CD4-positive, alpha-beta memory T cell (primary cell): ENCODE data around the gene COPZ2. TPM values are rescaled to one million over a fixed set of nuclear protein-coding genes. Genes with fewer than 3 reads are reported as not detected.

Experiments used
- CTCF ChIA-PET: fragments of 350-600 bp; sonication (Branson Sonifier 250); formaldehyde crosslinking; loops from one replicate; lab custom pipeline; 2021; ENCODE audit warnings: inconsistent platforms; ENCODE audit not compliant: partially characterized antibody; lab: Charles Lee
- POLR2A ChIA-PET: fragments of 350-600 bp; sonication (Branson Sonifier 250); formaldehyde crosslinking; loops from one replicate; lab custom pipeline; 2021; ENCODE audit not compliant: partially characterized antibody; lab: Charles Lee
- DNase-seq, 5 donors: peaks; one replicate each; pipeline versions ENCODE4 v3.0.0 to v3.0.0-alpha.2; 2020 to 2022; ENCODE audit warnings: mixed read lengths in 1 of 5
- H3K27ac ChIP-seq: one replicate; pipeline ENCODE4 v1.7.0; 2013; ENCODE audit warnings: low read depth, low read length
- H3K27me3 ChIP-seq: 2 replicates; pipeline ENCODE4 v1.7.0; 2013; ENCODE audit warnings: mild to moderate bottlenecking, low read length, moderate library complexity; ENCODE audit not compliant: insufficient read depth
- H3K36me3 ChIP-seq: 2 replicates; pipeline ENCODE4 v1.7.0; 2013; ENCODE audit warnings: mild to moderate bottlenecking, low read length, moderate library complexity; ENCODE audit not compliant: insufficient read depth
- H3K4me1 ChIP-seq: 2 replicates; pipeline ENCODE4 v1.7.0; 2013; ENCODE audit warnings: mild to moderate bottlenecking, low read length, moderate library complexity; ENCODE audit not compliant: insufficient read depth
- H3K4me3 ChIP-seq, 2 donors: one replicate each; pipeline ENCODE4 v1.7.0; 2013; ENCODE audit warnings: low read length in 2 of 2, mild to moderate bottlenecking in 1 of 2
- H3K9me3 ChIP-seq, 2 donors: one replicate each; pipeline ENCODE4 v1.7.0; 2013; ENCODE audit warnings: low read length in 2 of 2, control low read depth in 1 of 2; ENCODE audit not compliant: control insufficient read depth in 1 of 2
- H3K27ac Mint-ChIP-seq, 7 donors: one replicate each; pipeline ENCODE4 v1.8.0; 2020 to 2021; ENCODE audit warnings: mixed read lengths in 7 of 7, mild to moderate bottlenecking in 6 of 7, inconsistent platforms in 3 of 7, moderate library complexity in 3 of 7
- H3K27me3 Mint-ChIP-seq, 2 donors: one replicate each; pipeline ENCODE4 v1.8.0; 2020 to 2021; ENCODE audit warnings: mixed read lengths in 2 of 2
- H3K36me3 Mint-ChIP-seq, 2 donors: one replicate each; pipeline ENCODE4 v1.8.0; 2020 to 2021; ENCODE audit warnings: mixed read lengths in 2 of 2, inconsistent platforms in 1 of 2, mild to moderate bottlenecking in 1 of 2
- H3K4me1 Mint-ChIP-seq, 4 donors: one replicate each; pipeline ENCODE4 v1.8.0; 2020 to 2021; ENCODE audit warnings: mixed read lengths in 4 of 4, mild to moderate bottlenecking in 1 of 4
- H3K4me3 Mint-ChIP-seq, 8 donors: one replicate each; pipeline ENCODE4 v1.8.0; 2020 to 2021; ENCODE audit warnings: mixed read lengths in 8 of 8, mild to moderate bottlenecking in 7 of 8, moderate library complexity in 6 of 8, inconsistent platforms in 3 of 8
- H3K9me3 Mint-ChIP-seq, 8 donors: one replicate each; pipeline ENCODE4 v1.8.0; 2020 to 2021; ENCODE audit warnings: mixed read lengths in 8 of 8, mild to moderate bottlenecking in 5 of 8, inconsistent platforms in 3 of 8, moderate library complexity in 1 of 8
- intact Hi-C: fragments of 100-400 bp; cut with micrococcal nuclease; formaldehyde crosslinking; loops from one replicate; pipeline ENCODE4 v1.15.1; 2023
- polyA plus RNA-seq, 2 donors: library from polyadenylated mRNA; unstranded; fragments of 300-500 nt; fragmentation: Illumina TruSeq; gene quantifications; one replicate each; pipeline ENCODE4 v1.2.3, GENCODE V29; 2021
- total RNA-seq, 2 experiments: library from RNA; stranded (reverse); gene quantifications; one replicate each; pipeline ENCODE4 v1.2.3, GENCODE V29; 2021

Gene COPZ2
- total and polyA plus RNA-seq, 4 experiments from 2014 or later: 1.6 to 2.0 (median 1.9) TPM

GRCh38 chr17:48052956-48053757 lies 15.6 kb upstream of the COPZ2 start:
- H3K36me3 Mint-ChIP-seq: peaks cover 33 to 65% of the 10 kb centered on the region in 2 donors

GRCh38 chr17:48051706-48052486 lies 14.3 kb upstream of the COPZ2 start:
- H3K4me3 ChIP-seq: no peak overlapping the region
- H3K4me1 ChIP-seq: peaks cover 61% of the 10 kb centered on the region
- H3K27me3 ChIP-seq: no peaks in the 10 kb centered on the region
- H3K36me3 ChIP-seq: peaks cover 54% of the 10 kb centered on the region
- H3K27me3 Mint-ChIP-seq: no peaks in the 10 kb centered on the region
- intact Hi-C loops: no loop called here
- ChIA-PET POLR2A (no interaction called here), CTCF (interaction anchor here (0.6 to 1.6 kb wide), 3 partner anchors 15 to 27 kb away, joined by 3 to 4 read pairs (median 3); no protein-coding TSS in a partner anchor)
- H3K27ac ChIP-seq: peak overlapping the region; percentile 0
- peaks cover 36 to 82% (median 56%) of the 10 kb centered on the region in 4 donors for H3K4me1 Mint-ChIP-seq
- peak overlapping the region; percentile 39 to 78 (median 61) for H3K27ac Mint-ChIP-seq
- H3K4me3 Mint-ChIP-seq: peak overlapping the region in 2 of 8 donors; percentile 25 to 31
- no peak for DNase-seq
- peaks cover 33 to 59% of the 10 kb centered on the region in 2 donors for H3K36me3 Mint-ChIP-seq
- no peaks in the 10 kb centered on the region for H3K9me3 ChIP-seq
- H3K9me3 Mint-ChIP-seq: peaks cover 0 to 2% (median 0%) of the 10 kb centered on the region in 8 donors

More at GRCh38 chr17:48052956-48053757, 15.6 kb upstream of the COPZ2 start:
- ChIA-PET CTCF (interaction anchor here (1.6 to 1.8 kb wide), 2 partner anchors 17 to 28 kb away, joined by 3 to 4 read pairs; no protein-coding TSS in a partner anchor), POLR2A (no interaction called here)
- intact Hi-C loops: no loop called here
- no peaks in the 10 kb centered on the region for H3K27me3 ChIP-seq
- H3K36me3 ChIP-seq: peaks cover 67% of the 10 kb centered on the region
- no peak overlapping the region for H3K27ac ChIP-seq
- peaks cover 36 to 71% (median 49%) of the 10 kb centered on the region in 4 donors for H3K4me1 Mint-ChIP-seq
- peak overlapping the region in 1 of 8 donors; percentile 29 for H3K4me3 Mint-ChIP-seq
- peak overlapping the region in 6 of 7 donors; percentile 11 to 80 (median 50) for H3K27ac Mint-ChIP-seq
- H3K4me1 ChIP-seq: peaks cover 55% of the 10 kb centered on the region
- H3K9me3 ChIP-seq: no peaks in the 10 kb centered on the region
- no peak overlapping the region for H3K4me3 ChIP-seq
- no peaks in the 10 kb centered on the region for H3K27me3 Mint-ChIP-seq
- DNase-seq: no peak
- H3K9me3 Mint-ChIP-seq: no peaks in the 10 kb centered on the region

- peaks cover 27 to 53% of the 10 kb centered on the region in 2 donors for H3K36me3 Mint-ChIP-seq
- Histone ChIP-seq H3K4me3 (no peak overlapping the region), H3K27ac (no peak overlapping the region), H3K36me3 (peaks cover 48% of the 10 kb centered on the region), H3K9me3 (no peaks in the 10 kb centered on the region), H3K4me1 (peaks cover 67% of the 10 kb centered on the region), H3K27me3 (no peaks in the 10 kb centered on the region)
- no peaks in the 10 kb centered on the region for H3K27me3 Mint-ChIP-seq
- peaks cover 40 to 85% (median 59%) of the 10 kb centered on the region in 4 donors for H3K4me1 Mint-ChIP-seq
- POLR2A ChIA-PET: no interaction called here
- H3K9me3 Mint-ChIP-seq: peaks cover 0 to 2% (median 0%) of the 10 kb centered on the region in 8 donors
- intact Hi-C loops: no loop called here
- CTCF ChIA-PET: interaction anchor here (3.2 to 4.9 kb wide), 2 partner anchors 15 to 25 kb away, joined by 15 to 40 read pairs; no protein-coding TSS in a partner anchor
- H3K27ac Mint-ChIP-seq: peak overlapping the region in 3 of 7 donors; percentile 41 to 78 (median 66)
- DNase-seq: no peak
- H3K4me3 Mint-ChIP-seq: peak overlapping the region in 2 of 8 donors; percentile 21 to 31
Observed at GRCh38 chr17:48051283-48051682, 13.7 kb upstream of the COPZ2 start.

- ChIA-PET POLR2A (interaction anchor here (0.6 to 3.7 kb wide), 19 partner anchors 9 to 844 kb away, joined by 3 to 52 read pairs (median 5); partner anchors contain the start of genes ATP5MC1, CBX1, CDK5RAP3 and COPZ2), CTCF (interaction anchor here (1.4 to 4.9 kb wide), 9 partner anchors 12 to 85 kb away, joined by 5 to 40 read pairs (median 6); no protein-coding TSS in a partner anchor)
- Histone ChIP-seq H3K4me1 (peaks cover 61% of the 10 kb centered on the region), H3K27me3 (no peaks in the 10 kb centered on the region), H3K36me3 (peaks cover 32% of the 10 kb centered on the region), H3K27ac (peak overlapping the region; percentile 76), H3K9me3 (no peaks in the 10 kb centered on the region), H3K4me3 (peak overlapping the region; percentile 86 to 88)
- Mint-ChIP-seq H3K4me1 (peaks cover 30 to 76% (median 53%) of the 10 kb centered on the region in 4 donors), H3K4me3 (peak overlapping the region; percentile 94 to 99 (median 96)), H3K27me3 (no peaks in the 10 kb centered on the region), H3K27ac (peak overlapping the region; percentile 94 to 99 (median 99)), H3K9me3 (peaks cover 0 to 3% (median 0%) of the 10 kb centered on the region in 8 donors), H3K36me3 (peaks cover 16 to 38% of the 10 kb centered on the region in 2 donors)
- intact Hi-C loops: loop anchor here (1.0 to 5.0 kb wide), 7 partner anchors 11 to 1144 kb away; partner anchors contain the start of genes ATP5MC1, CDK5RAP3, COPZ2 and SNX11
- DNase-seq: peak; percentile 31 to 48 (median 39)
Observed at GRCh38 chr17:48048384-48049126, 11.0 kb upstream of the COPZ2 start.

GRCh38 chr17:48047741-48048383 lies 10.3 kb upstream of the COPZ2 start, which contains the start of gene NFE2L1:
NFE2L1 (plus strand) TSS chr17:48048359; CDS start chr17:48051119, 2,760 bp downstream.
- peak within 1 kb of the TSS; percentile 94 to 99 (median 96) for H3K4me3 Mint-ChIP-seq
- DNase-seq: peak; percentile 98 to 100 (median 98)
- CTCF ChIA-PET: interaction anchor here (1.2 to 4.9 kb wide), 9 partner anchors 11 to 98 kb away, joined by 3 to 40 read pairs (median 6); no protein-coding TSS in a partner anchor
- POLR2A ChIA-PET: interaction anchor here (1.0 to 3.7 kb wide), 17 partner anchors 10 to 845 kb away, joined by 3 to 52 read pairs (median 4); partner anchors contain the start of genes ATP5MC1, CBX1, CDK5RAP3 and COPZ2
- peak within 1 kb of the TSS; percentile 76 for H3K27ac ChIP-seq
- H3K36me3 ChIP-seq: peaks cover 25% of the 10 kb centered on the region
- H3K4me3 ChIP-seq: peak within 1 kb of the TSS; percentile 86 to 88
- intact Hi-C loops: loop anchor here (1.0 to 5.0 kb wide), 7 partner anchors 11 to 1144 kb away; partner anchors contain the start of genes ATP5MC1, CDK5RAP3, COPZ2 and SNX11
- H3K4me1 ChIP-seq: peaks cover 54% of the 10 kb centered on the region
- H3K36me3 Mint-ChIP-seq: peaks cover 16 to 32% of the 10 kb centered on the region in 2 donors
- peaks cover 29 to 69% (median 49%) of the 10 kb centered on the region in 4 donors for H3K4me1 Mint-ChIP-seq
- H3K27ac Mint-ChIP-seq: peak within 1 kb of the TSS; percentile 94 to 99 (median 99)
- H3K9me3 ChIP-seq: no peaks in the 10 kb centered on the region
- H3K27me3 Mint-ChIP-seq: no peaks in the 10 kb centered on the region
- H3K9me3 Mint-ChIP-seq: peaks cover 0 to 3% (median 0%) of the 10 kb centered on the region in 8 donors
- H3K27me3 ChIP-seq: no peaks in the 10 kb centered on the region
